Astrocyte (in vitro differentiated cells and primary cell): ENCODE measurements around the gene ADCY5. TPM values are rescaled to one million over a fixed set of nuclear protein-coding genes. Genes with fewer than 3 reads are reported as not detected.

Experiments
- DNase-seq: peaks from one replicate; pipeline ENCODE4 v3.0.0-alpha.2; 2010; ENCODE audit warnings: low read depth
- FAIRE-seq: peaks from 2 replicates; lab custom pipeline; 2011; peaks lifted over from hg19 to GRCh38; lab: Jason Lieb, UNC
- H2AFZ ChIP-seq: 2 replicates; pipeline ENCODE4 v1.6.0; 2012; ENCODE audit warnings: low read depth, low read length, inconsistent platforms
- H3K27ac ChIP-seq: 2 replicates; pipeline ENCODE4 v1.5.1; 2011; ENCODE audit warnings: low read depth, low read length, inconsistent platforms
- H3K27me3 ChIP-seq: 2 replicates; pipeline ENCODE4 v1.6.0; 2011; ENCODE audit warnings: low read length, inconsistent platforms; ENCODE audit not compliant: insufficient read depth
- H3K36me3 ChIP-seq: 2 replicates; pipeline ENCODE4 v1.5.1; 2011; ENCODE audit warnings: low read length, inconsistent platforms; ENCODE audit not compliant: insufficient read depth
- H3K4me1 ChIP-seq: 2 replicates; pipeline ENCODE4 v1.5.1; 2011; ENCODE audit warnings: low read length, inconsistent platforms; ENCODE audit not compliant: insufficient read depth
- H3K4me2 ChIP-seq: 2 replicates; pipeline ENCODE4 v1.6.0; 2012; ENCODE audit warnings: low read length, inconsistent platforms
- H3K4me3 ChIP-seq: 2 replicates; pipeline ENCODE4 v1.5.1; 2011; ENCODE audit warnings: low read depth, mild to moderate bottlenecking, low read length, inconsistent platforms; ENCODE audit not compliant: insufficient read depth
- H3K79me2 ChIP-seq: 2 replicates; pipeline ENCODE4 v1.6.0; 2012; ENCODE audit warnings: mild to moderate bottlenecking, low read length, inconsistent platforms; ENCODE audit not compliant: insufficient read depth
- H3K9ac ChIP-seq: 2 replicates; pipeline ENCODE4 v1.6.0; 2012; ENCODE audit warnings: mild to moderate bottlenecking, low read length, inconsistent platforms
- H3K9me3 ChIP-seq: 2 replicates; pipeline ENCODE4 v1.5.1; 2012; ENCODE audit warnings: low read depth, mild to moderate bottlenecking, low read length, inconsistent platforms; ENCODE audit not compliant: insufficient read depth
- H4K20me1 ChIP-seq: 2 replicates; pipeline ENCODE4 v1.6.0; 2012; ENCODE audit warnings: low read length, inconsistent platforms; ENCODE audit not compliant: insufficient read depth
- H3K27ac Mint-ChIP-seq: one replicate; pipeline ENCODE4 v1.8.0; 2021; ENCODE audit warnings: mild to moderate bottlenecking, mixed read lengths; ENCODE audit not compliant: unreplicated experiment
- H3K27me3 Mint-ChIP-seq: one replicate; pipeline ENCODE4 v1.8.0; 2021; ENCODE audit warnings: low read depth, mixed read lengths; ENCODE audit not compliant: unreplicated experiment
- H3K36me3 Mint-ChIP-seq: one replicate; pipeline ENCODE4 v1.8.0; 2021; ENCODE audit warnings: low read depth, mixed read lengths; ENCODE audit not compliant: unreplicated experiment
- H3K4me1 Mint-ChIP-seq: one replicate; pipeline ENCODE4 v1.8.0; 2021; ENCODE audit warnings: low read depth, mixed read lengths; ENCODE audit not compliant: unreplicated experiment
- H3K4me3 Mint-ChIP-seq: one replicate; pipeline ENCODE4 v1.8.0; 2021; ENCODE audit warnings: mild to moderate bottlenecking, moderate library complexity, mixed read lengths; ENCODE audit not compliant: unreplicated experiment
- H3K9me3 Mint-ChIP-seq: one replicate; pipeline ENCODE4 v1.8.0; 2021; ENCODE audit warnings: mild to moderate bottlenecking, mixed read lengths; ENCODE audit not compliant: unreplicated experiment
- EZH2 ChIP-seq: IDR thresholded peaks from 2 replicates; pipeline ENCODE4 v1.6.1; 2012; ENCODE audit warnings: mild to moderate bottlenecking, low read length, inconsistent platforms; ENCODE audit not compliant: insufficient read depth
- total RNA-seq: library from RNA; stranded (reverse); gene quantifications from 2 replicates; pipeline ENCODE4 v1.2.1, GENCODE V29; 2021
- TF ChIP-seq, protein P1 (sequence below): IDR thresholded peaks from 2 replicates; pipeline ENCODE4 v1.5.1; 2011; ENCODE audit warnings: low read depth, mild to moderate bottlenecking, inconsistent platforms, low read length, moderate library complexity; ENCODE audit not compliant: insufficient read depth

ADCY5 gene
- total RNA-seq, 1 donor from 2014 or later = 1.2 TPM

DNA sequence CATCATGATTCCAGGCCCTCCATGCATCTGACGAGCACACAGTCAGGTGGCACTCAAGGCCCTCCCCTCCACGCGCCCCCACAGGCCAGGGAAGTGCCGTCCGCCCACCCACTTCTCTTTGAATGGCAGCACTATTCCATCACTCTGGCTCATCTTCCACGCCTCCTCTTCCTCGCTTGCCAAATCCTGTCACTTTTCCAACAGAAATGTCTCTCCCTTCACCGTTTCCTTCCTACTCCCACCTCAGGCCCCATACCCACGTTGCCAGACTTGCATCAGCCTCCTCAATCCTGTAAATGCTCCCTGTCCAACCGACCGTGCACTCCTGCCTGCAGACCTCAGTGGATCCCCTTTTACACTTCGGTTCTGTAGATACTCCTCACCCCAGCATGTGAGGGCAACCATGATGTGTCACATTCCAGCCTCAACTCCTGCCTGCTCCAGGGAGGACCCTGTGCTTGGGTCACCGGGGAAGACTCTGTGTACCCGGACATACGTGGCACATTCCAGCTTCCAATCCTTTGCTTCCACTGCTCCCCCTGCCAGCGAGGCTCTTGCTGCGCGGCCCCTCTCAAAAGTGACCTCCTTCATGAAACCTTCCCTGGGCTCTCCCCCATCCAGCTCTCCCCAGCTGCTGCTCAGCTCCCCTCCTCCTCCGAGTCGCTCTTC, 29.6 kb downstream of the ADCY5 start:
- no peak overlapping the region for H3K27ac ChIP-seq
- Mint-ChIP-seq H3K36me3 (peaks cover 3% of the 10 kb centered on the region), H3K4me1 (peaks cover 13% of the 10 kb centered on the region), H3K27me3 (peaks cover 52% of the 10 kb centered on the region), H3K4me3 (no peak overlapping the region), H3K9me3 (peaks cover 7% of the 10 kb centered on the region), H3K27ac (no peak overlapping the region)
- no peak for TF ChIP-seq EZH2
- TF ChIP-seq, protein P1, sequence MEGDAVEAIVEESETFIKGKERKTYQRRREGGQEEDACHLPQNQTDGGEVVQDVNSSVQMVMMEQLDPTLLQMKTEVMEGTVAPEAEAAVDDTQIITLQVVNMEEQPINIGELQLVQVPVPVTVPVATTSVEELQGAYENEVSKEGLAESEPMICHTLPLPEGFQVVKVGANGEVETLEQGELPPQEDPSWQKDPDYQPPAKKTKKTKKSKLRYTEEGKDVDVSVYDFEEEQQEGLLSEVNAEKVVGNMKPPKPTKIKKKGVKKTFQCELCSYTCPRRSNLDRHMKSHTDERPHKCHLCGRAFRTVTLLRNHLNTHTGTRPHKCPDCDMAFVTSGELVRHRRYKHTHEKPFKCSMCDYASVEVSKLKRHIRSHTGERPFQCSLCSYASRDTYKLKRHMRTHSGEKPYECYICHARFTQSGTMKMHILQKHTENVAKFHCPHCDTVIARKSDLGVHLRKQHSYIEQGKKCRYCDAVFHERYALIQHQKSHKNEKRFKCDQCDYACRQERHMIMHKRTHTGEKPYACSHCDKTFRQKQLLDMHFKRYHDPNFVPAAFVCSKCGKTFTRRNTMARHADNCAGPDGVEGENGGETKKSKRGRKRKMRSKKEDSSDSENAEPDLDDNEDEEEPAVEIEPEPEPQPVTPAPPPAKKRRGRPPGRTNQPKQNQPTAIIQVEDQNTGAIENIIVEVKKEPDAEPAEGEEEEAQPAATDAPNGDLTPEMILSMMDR = no peak
- H3K4me3 ChIP-seq = no peak overlapping the region
- H3K36me3 ChIP-seq = no peaks in the 10 kb centered on the region
- H3K4me2 ChIP-seq = no peak overlapping the region
- H2AFZ ChIP-seq = no peak overlapping the region
- H3K79me2 ChIP-seq = no peaks in the 10 kb centered on the region
- H3K9ac ChIP-seq = no peak overlapping the region
- no peaks in the 10 kb centered on the region for H3K9me3 ChIP-seq
- peaks cover 10% of the 10 kb centered on the region for H3K27me3 ChIP-seq
- no peaks in the 10 kb centered on the region for H3K4me1 ChIP-seq
- H4K20me1 ChIP-seq = no peaks in the 10 kb centered on the region
- no peak for DNase-seq
- no peak for FAIRE-seq

DNA sequence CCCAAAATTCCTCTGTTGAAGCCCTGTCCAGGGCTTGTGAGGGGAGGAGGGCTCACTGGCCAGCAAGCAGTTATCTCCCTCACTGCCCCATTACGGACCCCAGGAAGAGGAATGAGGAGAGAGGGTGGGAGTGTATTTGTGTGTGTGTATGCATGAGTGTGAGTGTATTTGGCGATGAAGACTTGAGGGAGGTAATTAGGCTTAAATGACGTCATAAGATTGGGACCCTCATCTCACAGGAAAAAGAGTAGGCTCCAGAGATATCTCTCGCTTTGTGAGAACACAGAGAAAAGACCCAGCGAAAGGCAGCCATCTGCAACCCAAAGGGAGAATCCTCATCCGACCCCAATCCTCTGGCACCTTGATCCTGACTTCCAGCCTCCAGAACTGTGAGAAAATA, 32.2 kb downstream of the ADCY5 start:
- H3K27me3 ChIP-seq = peaks cover 4% of the 10 kb centered on the region
- Mint-ChIP-seq H3K27ac (no peak overlapping the region), H3K36me3 (peaks cover 3% of the 10 kb centered on the region), H3K27me3 (peaks cover 62% of the 10 kb centered on the region), H3K4me1 (peaks cover 8% of the 10 kb centered on the region), H3K9me3 (peaks cover 9% of the 10 kb centered on the region), H3K4me3 (no peak overlapping the region)
- H3K4me3 ChIP-seq = no peak overlapping the region
- no peaks in the 10 kb centered on the region for H3K79me2 ChIP-seq
- FAIRE-seq = no peak
- TF ChIP-seq, protein P1 = no peak
- no peak for TF ChIP-seq EZH2
- no peak overlapping the region for H3K9ac ChIP-seq
- no peaks in the 10 kb centered on the region for H3K9me3 ChIP-seq
- DNase-seq = no peak
- H4K20me1 ChIP-seq = no peaks in the 10 kb centered on the region
- no peak overlapping the region for H3K4me2 ChIP-seq
- no peak overlapping the region for H2AFZ ChIP-seq
- H3K36me3 ChIP-seq = no peaks in the 10 kb centered on the region
- no peaks in the 10 kb centered on the region for H3K4me1 ChIP-seq
- H3K27ac ChIP-seq = no peak overlapping the region

DNA sequence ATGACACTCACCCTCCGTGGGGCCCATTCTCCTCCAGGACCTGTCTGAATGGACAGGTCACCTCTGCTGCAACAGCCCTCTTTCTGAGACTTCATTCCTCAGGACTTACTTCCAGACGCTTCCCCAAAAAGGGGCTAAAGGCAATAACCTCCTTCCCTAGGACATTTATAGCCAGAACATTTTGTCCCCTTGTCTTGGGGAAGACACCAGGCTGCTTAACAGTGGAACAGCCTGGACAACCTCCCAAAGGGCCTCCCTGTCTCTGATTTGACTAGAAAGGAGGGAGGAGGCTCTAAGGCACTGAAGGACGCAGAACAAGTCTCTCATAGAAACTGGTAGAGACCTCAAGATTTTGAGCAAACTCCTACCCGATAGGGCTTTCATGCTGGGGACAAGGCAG, 32.7 kb downstream of the ADCY5 start:
- H3K4me1 Mint-ChIP-seq = peaks cover 3% of the 10 kb centered on the region
- no peak for TF ChIP-seq EZH2
- TF ChIP-seq, protein P1 = no peak
- no peak overlapping the region for H2AFZ ChIP-seq
- H4K20me1 ChIP-seq = no peaks in the 10 kb centered on the region
- H3K9me3 Mint-ChIP-seq = peaks cover 9% of the 10 kb centered on the region
- peaks cover 4% of the 10 kb centered on the region for H3K27me3 ChIP-seq
- DNase-seq (no peak), FAIRE-seq (no peak)
- no peak overlapping the region for H3K9ac ChIP-seq
- no peaks in the 10 kb centered on the region for H3K4me1 ChIP-seq
- H3K36me3 ChIP-seq = no peaks in the 10 kb centered on the region
- H3K9me3 ChIP-seq = no peaks in the 10 kb centered on the region
- no peak overlapping the region for H3K27ac Mint-ChIP-seq
- no peak overlapping the region for H3K4me2 ChIP-seq
- H3K36me3 Mint-ChIP-seq = peaks cover 3% of the 10 kb centered on the region
- H3K27me3 Mint-ChIP-seq = peaks cover 62% of the 10 kb centered on the region
- H3K27ac ChIP-seq = no peak overlapping the region
- no peak overlapping the region for H3K4me3 Mint-ChIP-seq
- H3K4me3 ChIP-seq = no peak overlapping the region
- no peaks in the 10 kb centered on the region for H3K79me2 ChIP-seq
